Activated CD4-positive, alpha-beta memory T cell treated with anti-CD3 and anti-CD28 coated beads, Interleukin-2, amount 10 ng/mL, durations not matched to agents 7 days and 5 days (primary cell): Measurements from ENCODE around the gene TRPC6. TPM values are rescaled to one million over a fixed set of nuclear protein-coding genes. Genes with fewer than 3 reads are reported as not detected.

Experiments used
- CTCF ChIA-PET: fragments of 350-600 bp; sonication (Branson Sonifier 250); formaldehyde crosslinking; loops from one replicate; lab custom pipeline; 2021; ENCODE audit warnings: antibody characterized with exemption, inconsistent platforms; lab: Charles Lee
- POLR2A ChIA-PET: fragments of 350-600 bp; sonication (Branson Sonifier 250); formaldehyde crosslinking; loops from one replicate; lab custom pipeline; 2021; ENCODE audit warnings: antibody characterized with exemption; lab: Charles Lee
- DNase-seq: peaks from one replicate; pipeline ENCODE4 v3.0.0-alpha.2; 2020
- H3K27ac Mint-ChIP-seq: one replicate; pipeline ENCODE4 v1.8.0; 2021; ENCODE audit warnings: mild to moderate bottlenecking, mixed read lengths
- H3K27me3 Mint-ChIP-seq: one replicate; pipeline ENCODE4 v1.8.0; 2021; ENCODE audit warnings: mixed read lengths
- H3K36me3 Mint-ChIP-seq: one replicate; pipeline ENCODE4 v1.8.0; 2021; ENCODE audit warnings: low read depth, mixed read lengths
- H3K4me1 Mint-ChIP-seq: one replicate; pipeline ENCODE4 v1.8.0; 2021; ENCODE audit warnings: mixed read lengths
- H3K4me3 Mint-ChIP-seq: one replicate; pipeline ENCODE4 v1.8.0; 2021; ENCODE audit warnings: mild to moderate bottlenecking, mixed read lengths
- H3K9me3 Mint-ChIP-seq: one replicate; pipeline ENCODE4 v1.8.0; 2021; ENCODE audit warnings: mixed read lengths
- total RNA-seq, 2 experiments: library from RNA; stranded (reverse); gene quantifications; one replicate each; pipeline ENCODE4 v1.2.3, GENCODE V29; 2021

Gene TRPC6
- total RNA-seq, result not detected

DNA sequence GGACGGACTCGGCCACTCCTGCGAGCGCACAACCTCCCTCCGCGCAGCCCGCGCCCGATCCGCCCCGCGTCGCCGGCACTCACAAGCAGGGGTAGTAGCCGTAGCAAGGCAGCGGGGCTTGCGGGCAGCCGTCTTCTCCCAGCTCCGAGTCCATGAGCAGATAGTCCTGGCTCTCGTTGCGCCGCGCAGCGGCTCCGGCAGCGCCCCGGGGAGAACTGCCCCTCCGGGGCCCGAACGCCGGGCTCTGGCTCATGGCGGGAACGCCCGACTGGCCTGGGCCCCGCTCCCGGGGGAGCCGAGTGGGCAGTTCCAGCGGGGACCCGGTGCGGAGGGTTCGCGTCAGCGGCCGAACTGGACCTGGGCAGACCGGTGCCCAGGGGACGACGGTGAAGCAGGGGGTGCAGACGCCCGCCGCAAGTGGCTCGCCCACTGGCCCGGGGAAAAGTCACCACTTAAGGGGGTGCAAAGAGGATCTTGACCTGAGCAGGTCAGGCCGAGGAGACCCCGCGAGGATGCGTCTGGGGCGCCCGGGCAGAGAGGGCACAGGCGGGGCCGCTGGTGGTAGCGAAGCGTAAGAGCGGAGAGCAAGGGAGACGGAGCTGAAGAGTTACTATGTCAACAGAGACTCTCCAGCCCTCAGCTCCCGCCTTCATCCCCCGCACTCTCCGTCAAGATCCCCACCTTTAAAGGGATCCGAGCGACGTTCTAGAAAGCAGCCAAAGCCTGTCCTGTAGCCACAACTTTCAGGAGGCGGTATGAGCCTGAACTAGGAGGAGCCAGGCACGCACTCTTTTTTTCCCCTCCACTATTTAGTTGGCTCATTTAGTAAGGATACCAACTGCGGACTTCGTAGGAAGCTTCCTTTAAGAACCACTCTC, at the start of gene TRPC6:
Gene TRPC6 (minus strand): TSS at position 757 of the 878 bp plus-strand sequence. CDS start 504 bp downstream, at position 253.
- no peaks in the 10 kb centered on the region for H3K36me3 Mint-ChIP-seq
- no peak within 1 kb of the TSS for H3K4me3 Mint-ChIP-seq
- ChIA-PET POLR2A (no interaction called here), CTCF (no interaction called here)
- DNase-seq, result no peak
- H3K27me3 Mint-ChIP-seq, result peaks cover 2% of the 10 kb centered on the region
- no peak within 1 kb of the TSS for H3K27ac Mint-ChIP-seq
- no peaks in the 10 kb centered on the region for H3K4me1 Mint-ChIP-seq
- H3K9me3 Mint-ChIP-seq, result peaks cover 4% of the 10 kb centered on the region

DNA sequence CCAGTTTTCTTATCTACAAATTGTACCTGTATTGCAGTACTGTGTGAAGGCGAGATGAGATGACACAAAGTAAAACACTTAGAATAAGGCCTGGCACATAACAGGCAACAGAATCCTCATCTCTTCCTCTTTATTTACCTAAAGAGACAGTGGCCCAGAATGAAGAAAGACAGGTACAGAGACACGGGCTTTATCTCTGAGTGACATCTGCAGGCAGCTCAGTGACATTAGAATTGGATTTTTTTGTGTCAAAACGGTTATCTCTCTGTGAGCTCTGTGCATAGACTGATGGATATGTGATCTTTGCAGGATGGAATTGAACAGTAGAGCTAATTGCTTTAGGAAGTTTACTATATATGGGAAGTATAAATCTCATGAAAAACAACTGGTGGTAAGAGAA, 36.2 kb upstream of the TRPC6 start:
- H3K4me3 Mint-ChIP-seq, result no peak overlapping the region
- H3K27me3 Mint-ChIP-seq, result no peaks in the 10 kb centered on the region
- no peaks in the 10 kb centered on the region for H3K9me3 Mint-ChIP-seq
- CTCF ChIA-PET, result no interaction called here
- no peak for DNase-seq
- no peaks in the 10 kb centered on the region for H3K36me3 Mint-ChIP-seq
- POLR2A ChIA-PET, result no interaction called here
- H3K27ac Mint-ChIP-seq, result no peak overlapping the region
- no peaks in the 10 kb centered on the region for H3K4me1 Mint-ChIP-seq

DNA sequence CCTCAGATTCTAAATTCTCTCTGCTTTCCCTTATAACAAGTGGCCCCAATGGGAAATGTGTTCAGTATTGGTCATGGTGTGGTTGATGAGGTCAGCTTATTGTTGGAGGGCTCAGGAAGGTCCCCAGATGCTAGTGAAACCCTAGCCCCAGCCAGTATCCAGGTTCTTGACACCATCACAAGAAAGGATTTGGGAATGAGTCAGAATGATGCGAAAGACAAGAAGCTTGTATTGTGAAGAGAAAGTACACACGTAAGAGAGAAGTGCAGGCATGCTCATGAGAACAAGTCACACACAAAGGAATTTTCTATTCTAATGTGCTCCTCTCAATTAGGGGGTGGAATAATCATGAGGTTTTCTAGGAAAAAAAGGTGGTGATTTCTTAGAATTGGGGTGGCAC, 34.9 kb upstream of the TRPC6 start:
- ChIA-PET POLR2A (no interaction called here), CTCF (no interaction called here)
- DNase-seq, result no peak
- H3K4me1 Mint-ChIP-seq, result no peaks in the 10 kb centered on the region
- no peaks in the 10 kb centered on the region for H3K36me3 Mint-ChIP-seq
- H3K4me3 Mint-ChIP-seq, result no peak overlapping the region
- H3K9me3 Mint-ChIP-seq, result no peaks in the 10 kb centered on the region
- no peaks in the 10 kb centered on the region for H3K27me3 Mint-ChIP-seq
- no peak overlapping the region for H3K27ac Mint-ChIP-seq

DNA sequence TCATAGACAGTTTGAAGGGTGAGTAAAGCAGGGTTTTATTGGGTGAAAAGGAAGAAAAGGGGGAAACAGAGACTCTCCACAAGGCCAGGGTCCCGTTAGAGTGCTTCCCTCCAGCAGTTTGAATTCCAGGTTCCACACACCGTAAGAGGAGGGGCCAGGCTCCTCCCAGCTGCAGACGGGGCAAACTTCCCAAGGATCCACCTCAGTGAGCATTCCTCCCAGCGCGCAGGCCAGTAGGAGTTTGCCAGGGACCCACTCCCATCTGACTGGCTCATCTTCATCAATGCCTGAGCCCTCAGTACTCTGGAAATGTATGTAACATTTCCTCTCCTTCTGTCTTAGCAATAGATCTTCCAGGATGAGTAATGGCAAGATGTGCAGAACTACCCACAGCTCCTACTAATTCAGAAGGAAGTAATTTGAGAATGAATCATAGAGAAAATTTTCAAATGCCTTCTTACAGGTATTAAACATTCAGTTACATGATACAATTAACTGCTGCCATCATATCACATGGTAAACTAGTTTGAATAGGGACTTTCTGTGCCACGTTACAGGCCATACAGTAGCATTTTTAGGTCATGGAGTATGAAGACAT, 34.0 kb upstream of the TRPC6 start:
- CTCF ChIA-PET, result no interaction called here
- Mint-ChIP-seq H3K4me1 (no peaks in the 10 kb centered on the region), H3K4me3 (no peak overlapping the region), H3K27me3 (no peaks in the 10 kb centered on the region), H3K9me3 (no peaks in the 10 kb centered on the region), H3K27ac (no peak overlapping the region), H3K36me3 (no peaks in the 10 kb centered on the region)
- POLR2A ChIA-PET, result no interaction called here
- no peak for DNase-seq

DNA sequence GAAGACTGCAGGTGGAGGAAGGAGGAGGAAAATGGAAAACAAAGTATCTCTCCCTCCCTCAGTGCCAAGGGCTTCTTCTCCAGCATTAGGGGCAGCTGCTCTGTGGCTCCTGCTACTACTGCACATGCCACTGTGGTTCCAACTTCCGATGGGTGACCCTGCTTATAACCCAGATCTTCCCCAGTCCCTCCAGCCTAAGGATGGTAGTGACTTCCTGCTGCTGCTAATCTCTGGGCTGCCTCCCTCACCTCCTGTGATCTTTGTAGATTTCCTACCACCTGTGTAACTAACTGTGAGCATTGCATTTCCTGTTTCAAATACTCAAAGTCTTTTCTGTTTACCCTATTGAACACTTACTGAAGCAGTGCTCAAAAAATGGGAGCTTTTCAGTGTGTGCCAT, 28.7 kb upstream of the TRPC6 start:
- CTCF ChIA-PET, result no interaction called here
- Mint-ChIP-seq H3K9me3 (peaks cover 3% of the 10 kb centered on the region), H3K4me3 (no peak overlapping the region), H3K36me3 (no peaks in the 10 kb centered on the region), H3K4me1 (no peaks in the 10 kb centered on the region), H3K27ac (no peak overlapping the region), H3K27me3 (no peaks in the 10 kb centered on the region)
- no peak for DNase-seq
- POLR2A ChIA-PET, result no interaction called here

DNA sequence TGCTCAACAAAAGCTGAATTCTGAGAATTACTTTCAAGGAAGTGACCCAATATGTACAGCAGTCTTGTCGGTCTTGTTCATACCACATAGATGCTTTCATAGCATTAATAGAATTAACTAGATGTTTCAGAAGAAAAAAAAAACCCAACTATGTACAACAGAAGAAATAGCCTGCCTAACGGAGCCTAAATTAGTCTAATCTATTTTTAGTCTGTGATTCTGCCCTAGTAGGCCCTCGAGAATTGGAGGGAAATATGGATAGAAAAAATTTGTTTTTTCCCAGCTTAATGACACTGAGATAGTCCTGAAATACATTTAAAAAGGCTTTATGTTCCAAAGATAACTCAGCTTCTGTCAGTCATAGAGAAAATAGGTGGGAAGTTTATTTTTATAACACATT, 17.1 kb upstream of the TRPC6 start:
- no peak for DNase-seq
- Mint-ChIP-seq H3K27me3 (no peaks in the 10 kb centered on the region), H3K4me1 (no peaks in the 10 kb centered on the region), H3K4me3 (no peak overlapping the region), H3K9me3 (peaks cover 2% of the 10 kb centered on the region), H3K36me3 (no peaks in the 10 kb centered on the region), H3K27ac (no peak overlapping the region)
- ChIA-PET POLR2A (no interaction called here), CTCF (no interaction called here)

DNA sequence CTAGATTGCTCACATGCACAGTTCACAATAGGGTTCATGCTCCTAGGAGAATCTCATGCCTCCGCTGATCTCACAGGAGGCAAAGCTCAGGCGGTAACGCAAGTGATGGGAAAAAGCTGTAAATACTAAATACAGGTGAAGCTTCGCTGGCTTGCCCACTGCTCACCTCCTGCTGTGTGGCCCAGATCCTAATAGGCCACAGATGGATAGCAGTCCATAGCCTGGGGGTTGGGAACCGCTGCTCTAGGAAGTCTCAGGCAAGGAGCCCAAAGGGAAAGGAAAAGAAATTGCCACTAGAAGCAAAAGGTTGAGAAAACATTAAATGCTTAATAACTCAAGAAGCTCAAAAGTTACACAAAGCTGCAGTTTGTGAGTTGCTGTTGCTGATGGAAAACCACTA, 3.2 kb upstream of the TRPC6 start:
- Mint-ChIP-seq H3K4me1 (no peaks in the 10 kb centered on the region), H3K27me3 (peaks cover 2% of the 10 kb centered on the region), H3K27ac (no peak overlapping the region), H3K9me3 (peaks cover 2% of the 10 kb centered on the region), H3K4me3 (no peak overlapping the region), H3K36me3 (no peaks in the 10 kb centered on the region)
- CTCF ChIA-PET, result no interaction called here
- DNase-seq, result no peak
- POLR2A ChIA-PET, result interaction anchor here (1.0 kb wide), 1 partner anchor 23 kb away, joined by 3 read pairs; no protein-coding TSS in a partner anchor

DNA sequence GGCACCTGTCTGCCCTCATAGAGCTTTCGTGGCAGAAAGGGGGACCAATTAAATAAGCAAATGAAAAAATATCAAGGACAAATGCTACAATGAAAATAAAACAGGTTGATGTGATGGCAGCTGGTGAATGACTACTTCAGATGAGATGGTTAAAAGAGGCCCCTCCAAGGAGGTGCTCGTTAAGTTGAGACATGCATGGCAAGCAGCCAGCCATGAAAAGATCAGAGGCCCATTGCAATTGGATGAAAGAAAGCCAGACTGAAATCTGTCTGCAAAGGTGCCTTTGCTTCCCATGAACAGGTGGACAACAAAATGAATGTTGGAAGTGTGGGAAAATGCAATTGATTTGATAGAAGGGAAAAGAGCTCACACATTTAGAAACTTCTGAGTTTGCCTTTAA, 848 bp upstream of the TRPC6 start:
- no peaks in the 10 kb centered on the region for H3K4me1 Mint-ChIP-seq
- CTCF ChIA-PET, result interaction anchor here (0.6 kb wide), 1 partner anchor 158 kb away, joined by 3 read pairs; no protein-coding TSS in a partner anchor
- POLR2A ChIA-PET, result no interaction called here
- no peak overlapping the region for H3K4me3 Mint-ChIP-seq
- no peaks in the 10 kb centered on the region for H3K36me3 Mint-ChIP-seq
- H3K27me3 Mint-ChIP-seq, result peaks cover 2% of the 10 kb centered on the region
- H3K27ac Mint-ChIP-seq, result no peak overlapping the region
- peaks cover 3% of the 10 kb centered on the region for H3K9me3 Mint-ChIP-seq
- DNase-seq, result no peak

DNA sequence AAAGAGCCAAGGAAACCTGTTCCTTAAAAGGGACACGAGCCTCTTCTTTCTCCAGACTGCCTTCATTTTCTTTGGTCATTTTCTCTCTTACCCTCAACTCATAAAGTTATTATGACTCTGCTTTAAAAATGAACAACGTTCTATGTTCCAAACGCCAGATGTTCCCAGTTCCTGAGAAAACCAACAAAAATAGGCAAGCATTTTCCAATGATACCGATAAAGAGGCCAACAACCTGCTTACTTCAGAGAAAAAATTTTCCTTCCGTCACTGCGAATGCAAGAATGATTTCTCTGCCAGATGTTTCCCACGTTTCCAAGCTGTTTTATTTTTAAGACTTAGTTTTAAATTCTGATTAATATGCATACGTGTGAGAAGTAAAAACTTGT, 315 bp upstream of the TRPC6 start:
- no peak for DNase-seq
- POLR2A ChIA-PET, result no interaction called here
- Mint-ChIP-seq H3K27ac (no peak overlapping the region), H3K27me3 (peaks cover 2% of the 10 kb centered on the region), H3K9me3 (peaks cover 4% of the 10 kb centered on the region), H3K36me3 (no peaks in the 10 kb centered on the region), H3K4me1 (no peaks in the 10 kb centered on the region), H3K4me3 (no peak overlapping the region)
- CTCF ChIA-PET, result no interaction called here

DNA sequence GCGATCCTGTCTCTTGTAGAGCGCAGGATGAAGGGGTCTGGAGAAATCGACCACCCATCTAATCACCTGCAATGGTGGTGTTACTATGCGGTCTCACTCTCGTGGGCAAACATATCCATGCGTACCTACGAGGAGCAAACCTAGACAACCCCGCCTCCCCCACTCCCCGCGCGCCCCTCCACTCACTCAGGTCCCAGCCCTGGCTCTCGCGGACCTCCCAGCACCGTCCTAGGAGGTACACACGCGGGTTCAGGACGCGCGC, 887 bp downstream of the TRPC6 start:
- Mint-ChIP-seq H3K27me3 (peaks cover 2% of the 10 kb centered on the region), H3K27ac (no peak overlapping the region), H3K4me1 (no peaks in the 10 kb centered on the region), H3K9me3 (peaks cover 4% of the 10 kb centered on the region), H3K4me3 (no peak overlapping the region), H3K36me3 (no peaks in the 10 kb centered on the region)
- POLR2A ChIA-PET, result no interaction called here
- CTCF ChIA-PET, result no interaction called here
- no peak for DNase-seq

DNA sequence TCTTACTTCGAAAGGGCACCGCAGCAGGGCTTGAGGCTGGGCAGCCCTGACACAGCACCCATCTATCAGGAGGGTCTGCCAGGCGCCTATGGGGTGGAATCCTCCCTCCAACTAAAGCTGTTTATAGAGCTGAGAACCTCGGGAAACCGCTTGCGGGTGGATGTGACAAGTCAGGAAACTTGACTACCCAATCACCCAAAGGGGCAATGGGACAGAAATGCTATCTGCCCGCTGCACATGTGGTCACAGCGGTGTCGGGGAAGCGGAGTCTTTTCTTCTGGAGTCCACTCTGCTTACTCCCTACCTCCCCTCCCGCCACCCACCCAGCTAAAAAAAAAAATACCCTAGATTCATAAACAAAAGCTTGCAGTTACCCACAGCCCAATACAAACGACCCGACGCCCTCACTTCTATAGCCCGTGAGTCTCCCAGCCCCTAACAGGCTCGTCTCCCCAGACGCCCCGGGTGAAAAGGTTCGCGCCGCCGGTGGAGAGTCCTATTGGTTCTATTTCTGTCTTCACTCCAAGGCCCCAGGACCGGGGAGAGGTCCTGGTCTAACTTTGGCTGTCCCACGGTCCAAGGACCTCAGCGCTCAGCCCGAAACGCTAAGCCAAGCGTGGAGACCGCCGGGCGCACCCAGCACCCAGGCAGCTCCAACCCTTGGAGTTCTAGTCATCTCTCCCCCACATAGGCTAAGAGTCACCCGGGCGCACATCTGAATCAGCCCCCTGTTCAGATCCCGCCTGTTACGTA, 1.4 kb downstream of the TRPC6 start:
- ChIA-PET POLR2A (no interaction called here), CTCF (no interaction called here)
- Mint-ChIP-seq H3K4me3 (no peak overlapping the region), H3K9me3 (peaks cover 4% of the 10 kb centered on the region), H3K27me3 (peaks cover 2% of the 10 kb centered on the region), H3K4me1 (no peaks in the 10 kb centered on the region), H3K27ac (no peak overlapping the region), H3K36me3 (no peaks in the 10 kb centered on the region)
- DNase-seq, result no peak

DNA sequence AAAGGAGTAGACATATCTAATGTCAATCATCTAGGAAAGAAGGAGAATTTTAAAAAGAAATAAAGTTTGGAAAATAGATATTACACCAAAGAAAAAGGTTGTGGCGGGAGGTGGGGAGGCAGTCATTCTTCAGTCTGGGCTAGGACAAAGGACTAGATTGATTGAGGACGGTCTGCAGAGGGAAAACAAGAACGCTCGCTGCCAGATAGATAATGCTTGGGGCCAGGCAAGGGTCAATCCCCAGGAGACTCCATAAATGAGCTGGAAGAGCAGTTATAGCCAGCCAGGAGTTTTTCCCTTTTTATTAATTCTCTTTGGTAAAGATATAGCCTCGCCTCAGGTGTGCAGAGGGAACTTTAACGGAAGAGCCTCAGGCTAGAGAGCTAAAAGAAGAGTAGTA, 6.3 kb downstream of the TRPC6 start:
- H3K4me1 Mint-ChIP-seq, result no peaks in the 10 kb centered on the region
- H3K36me3 Mint-ChIP-seq, result no peaks in the 10 kb centered on the region
- no peak overlapping the region for H3K4me3 Mint-ChIP-seq
- POLR2A ChIA-PET, result no interaction called here
- peaks cover 4% of the 10 kb centered on the region for H3K9me3 Mint-ChIP-seq
- no peak for DNase-seq
- no peaks in the 10 kb centered on the region for H3K27me3 Mint-ChIP-seq
- CTCF ChIA-PET, result no interaction called here
- no peak overlapping the region for H3K27ac Mint-ChIP-seq

DNA sequence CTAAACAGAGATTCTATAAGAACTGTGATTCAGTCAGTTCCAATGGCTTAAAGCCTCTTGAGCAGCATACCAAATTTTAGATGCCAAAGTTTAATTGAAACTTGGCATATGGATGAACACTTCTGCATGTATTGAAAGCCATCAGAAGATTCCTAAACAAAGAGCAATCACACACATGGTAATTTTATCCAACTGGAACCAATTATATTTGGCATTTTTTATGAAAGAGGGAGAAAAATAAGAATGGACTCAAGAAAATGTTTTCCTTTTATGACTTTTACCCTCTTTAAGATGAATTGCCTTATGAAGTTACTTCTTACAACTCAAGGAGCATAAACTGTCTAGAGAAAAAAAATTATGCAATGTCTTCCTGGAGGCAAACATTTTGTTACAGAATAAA, 7.4 kb downstream of the TRPC6 start:
- no peak overlapping the region for H3K27ac Mint-ChIP-seq
- no peak overlapping the region for H3K4me3 Mint-ChIP-seq
- DNase-seq, result no peak
- ChIA-PET CTCF (no interaction called here), POLR2A (no interaction called here)
- H3K4me1 Mint-ChIP-seq, result no peaks in the 10 kb centered on the region
- no peaks in the 10 kb centered on the region for H3K27me3 Mint-ChIP-seq
- peaks cover 4% of the 10 kb centered on the region for H3K9me3 Mint-ChIP-seq
- no peaks in the 10 kb centered on the region for H3K36me3 Mint-ChIP-seq
